Endothelial cell (in vitro differentiated cells): ENCODE results near the gene LRRC32. TPM values are rescaled to one million over a fixed set of nuclear protein-coding genes. Genes with fewer than 3 reads are reported as not detected.

Experiments used
- DNase-seq: peaks from one replicate; pipeline ENCODE4 v3.0.0; 2021; ENCODE audit warnings: low spot score
- H3K27ac Mint-ChIP-seq: one replicate; pipeline ENCODE4 v1.8.0; 2021; ENCODE audit warnings: mixed read lengths, inconsistent platforms; ENCODE audit not compliant: unreplicated experiment
- H3K27me3 Mint-ChIP-seq: one replicate; pipeline ENCODE4 v1.8.0; 2021; ENCODE audit warnings: mild to moderate bottlenecking, moderate library complexity, mixed read lengths, inconsistent platforms; ENCODE audit not compliant: unreplicated experiment
- H3K36me3 Mint-ChIP-seq: one replicate; pipeline ENCODE4 v1.8.0; 2021; ENCODE audit warnings: mild to moderate bottlenecking, low read depth, mixed read lengths, inconsistent platforms; ENCODE audit not compliant: unreplicated experiment
- H3K4me1 Mint-ChIP-seq: one replicate; pipeline ENCODE4 v1.8.0; 2021; ENCODE audit warnings: mild to moderate bottlenecking, mixed read lengths, inconsistent platforms; ENCODE audit not compliant: unreplicated experiment
- H3K4me3 Mint-ChIP-seq: one replicate; pipeline ENCODE4 v1.8.0; 2021; ENCODE audit warnings: mild to moderate bottlenecking, mixed read lengths, inconsistent platforms; ENCODE audit not compliant: unreplicated experiment
- H3K9me3 Mint-ChIP-seq: one replicate; pipeline ENCODE4 v1.8.0; 2021; ENCODE audit warnings: mixed read lengths, inconsistent platforms; ENCODE audit not compliant: unreplicated experiment
- total RNA-seq: library from RNA; stranded (reverse); fragmentation: NEBNext Ultra II Directional; extraction: Animal tissue kit (Norgen Biotek cat#: 25700); gene quantifications from one replicate; pipeline ENCODE4 v1.2.1, GENCODE V29; 2021; ENCODE audit not compliant: unreplicated experiment
- TF ChIP-seq, protein P1 (sequence below): fragments of 200-600 bp; sonication (generic); IDR thresholded peaks from one replicate; pipeline ENCODE4 v1.5.0; 2021; ENCODE audit warnings: antibody characterized with exemption; ENCODE audit not compliant: unreplicated experiment

Gene LRRC32
- total RNA-seq, 1 donor from 2014 or later = 22.0 TPM

GRCh38 chr11:76625472-76626186, 44.9 kb downstream of the LRRC32 start:
- Mint-ChIP-seq H3K27me3 (peaks cover 11% of the 10 kb centered on the region), H3K9me3 (peaks cover 5% of the 10 kb centered on the region), H3K4me3 (peak overlapping the region; percentile 24), H3K36me3 (peaks cover 5% of the 10 kb centered on the region), H3K4me1 (peaks cover 26% of the 10 kb centered on the region), H3K27ac (no peak overlapping the region)
- peak; percentile 1 for DNase-seq
- TF ChIP-seq, protein P1, sequence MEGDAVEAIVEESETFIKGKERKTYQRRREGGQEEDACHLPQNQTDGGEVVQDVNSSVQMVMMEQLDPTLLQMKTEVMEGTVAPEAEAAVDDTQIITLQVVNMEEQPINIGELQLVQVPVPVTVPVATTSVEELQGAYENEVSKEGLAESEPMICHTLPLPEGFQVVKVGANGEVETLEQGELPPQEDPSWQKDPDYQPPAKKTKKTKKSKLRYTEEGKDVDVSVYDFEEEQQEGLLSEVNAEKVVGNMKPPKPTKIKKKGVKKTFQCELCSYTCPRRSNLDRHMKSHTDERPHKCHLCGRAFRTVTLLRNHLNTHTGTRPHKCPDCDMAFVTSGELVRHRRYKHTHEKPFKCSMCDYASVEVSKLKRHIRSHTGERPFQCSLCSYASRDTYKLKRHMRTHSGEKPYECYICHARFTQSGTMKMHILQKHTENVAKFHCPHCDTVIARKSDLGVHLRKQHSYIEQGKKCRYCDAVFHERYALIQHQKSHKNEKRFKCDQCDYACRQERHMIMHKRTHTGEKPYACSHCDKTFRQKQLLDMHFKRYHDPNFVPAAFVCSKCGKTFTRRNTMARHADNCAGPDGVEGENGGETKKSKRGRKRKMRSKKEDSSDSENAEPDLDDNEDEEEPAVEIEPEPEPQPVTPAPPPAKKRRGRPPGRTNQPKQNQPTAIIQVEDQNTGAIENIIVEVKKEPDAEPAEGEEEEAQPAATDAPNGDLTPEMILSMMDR = no peak

DNA sequence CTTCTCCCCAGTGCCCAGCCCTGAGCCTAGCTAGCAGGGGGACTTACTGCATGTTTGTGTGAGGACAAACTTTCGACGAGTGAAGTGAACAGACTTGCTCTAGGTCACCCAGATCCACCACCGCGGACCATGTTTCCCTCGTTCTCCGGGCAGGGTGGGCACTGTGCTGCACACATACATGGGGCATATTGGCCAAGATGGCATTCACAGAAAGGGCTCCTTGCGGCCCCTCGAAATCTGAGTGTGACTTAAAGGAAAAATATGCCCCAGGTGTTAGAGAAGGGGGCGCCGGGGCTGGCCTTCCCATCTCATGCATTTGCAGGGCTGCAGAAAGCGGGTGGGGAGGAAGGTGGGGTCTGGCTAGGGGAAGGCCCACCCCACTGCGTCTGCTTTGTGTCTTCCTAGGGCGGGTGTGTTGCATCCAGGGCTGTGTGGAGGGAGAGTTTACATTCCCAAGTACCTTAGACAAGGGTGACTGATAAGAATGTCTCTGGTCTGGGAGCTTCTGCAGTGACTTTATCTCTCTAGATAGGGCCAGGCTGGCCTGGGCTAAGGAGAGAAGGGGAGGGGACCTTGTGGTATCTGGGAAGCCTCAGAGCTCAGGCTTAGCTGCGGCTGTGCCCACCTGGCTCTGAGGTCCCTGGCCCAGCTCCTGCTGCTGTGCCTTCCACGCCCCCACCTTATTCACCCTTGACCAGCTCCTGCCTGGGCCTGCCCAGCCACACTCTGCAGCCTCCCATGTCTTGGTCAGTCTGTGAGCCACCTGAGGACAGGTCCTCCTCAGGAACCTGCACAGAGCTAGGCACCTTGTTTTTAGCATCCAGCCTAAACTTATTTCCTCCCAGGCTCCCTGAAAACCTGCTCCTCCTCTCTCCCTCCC, 45.8 kb downstream of the LRRC32 start:
- DNase-seq = no peak
- Mint-ChIP-seq H3K4me3 (no peak overlapping the region), H3K36me3 (no peaks in the 10 kb centered on the region), H3K27me3 (peaks cover 11% of the 10 kb centered on the region), H3K4me1 (peaks cover 19% of the 10 kb centered on the region), H3K9me3 (no peaks in the 10 kb centered on the region), H3K27ac (peak overlapping the region; percentile 30)
- TF ChIP-seq, protein P1 = no peak

DNA sequence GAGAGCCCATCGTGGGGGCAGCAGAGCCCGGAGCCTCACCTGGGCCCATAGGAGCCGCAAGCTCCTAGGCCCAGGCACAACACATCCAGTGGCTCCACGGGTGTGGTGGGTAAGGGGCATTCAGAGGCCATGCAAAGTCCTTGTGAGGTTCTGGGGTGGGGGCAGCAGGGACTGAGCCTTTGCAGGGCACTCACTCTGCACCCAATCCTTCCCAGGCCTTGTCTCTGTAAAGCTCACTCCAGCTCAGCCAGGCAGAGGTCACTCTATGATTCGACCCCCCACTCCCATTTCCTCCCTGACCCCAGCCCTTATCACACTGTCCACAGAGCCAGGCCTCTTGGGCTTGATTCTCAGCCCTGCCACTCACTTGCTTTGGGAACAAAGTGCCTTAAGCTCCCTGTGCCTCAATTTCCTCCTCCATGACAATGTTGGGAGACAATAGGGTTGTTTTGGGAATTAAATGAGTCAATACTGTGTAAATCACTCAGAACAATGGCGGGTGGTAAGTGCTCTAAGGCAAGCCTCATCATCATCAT, 46.6 kb downstream of the LRRC32 start:
- DNase-seq = no peak
- TF ChIP-seq, protein P1 = no peak
- Mint-ChIP-seq H3K4me1 (peaks cover 15% of the 10 kb centered on the region), H3K9me3 (no peaks in the 10 kb centered on the region), H3K27me3 (peaks cover 11% of the 10 kb centered on the region), H3K4me3 (no peak overlapping the region), H3K36me3 (no peaks in the 10 kb centered on the region), H3K27ac (peak overlapping the region; percentile 30)

DNA sequence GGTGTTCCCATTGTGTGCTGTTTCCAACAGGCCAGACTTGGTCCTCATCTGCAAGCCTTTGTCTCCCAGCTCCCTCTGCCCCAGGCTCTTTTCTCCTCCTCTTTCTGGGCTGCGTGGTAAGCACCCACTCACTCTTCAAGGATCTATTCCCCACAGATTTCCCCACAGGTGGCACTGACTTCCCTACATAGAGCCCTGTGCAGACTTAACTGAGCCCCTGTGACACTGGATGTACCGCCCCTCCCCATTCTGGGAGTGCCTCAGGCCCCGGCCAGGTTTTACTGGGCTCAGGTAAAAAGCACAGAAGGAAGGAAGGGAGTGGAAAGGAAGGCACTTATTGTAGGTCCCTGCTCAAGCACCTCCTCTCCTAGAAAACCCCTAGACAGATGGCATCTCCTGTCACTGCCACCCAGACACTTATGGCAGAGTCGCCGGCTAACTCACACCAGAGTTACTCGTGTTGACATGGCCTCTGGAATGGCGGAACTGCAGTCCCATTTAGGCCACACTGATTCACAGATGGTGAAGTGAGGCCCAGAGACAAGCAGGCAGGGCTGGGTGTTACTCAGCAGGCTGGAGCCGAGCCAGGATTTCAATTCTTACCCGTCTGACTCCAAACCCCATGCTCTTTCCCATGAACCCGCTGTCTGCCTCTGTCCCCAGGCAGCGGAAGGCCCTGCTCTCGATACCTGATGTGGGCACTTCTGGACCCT, 47.2 kb downstream of the LRRC32 start:
- Mint-ChIP-seq H3K4me1 (peaks cover 15% of the 10 kb centered on the region), H3K27ac (no peak overlapping the region)

More for the DNA sequence above, 47.2 kb downstream of the LRRC32 start:
- TF ChIP-seq, protein P1 = no peak
- DNase-seq = no peak
- H3K27me3 Mint-ChIP-seq = peaks cover 11% of the 10 kb centered on the region
- no peak overlapping the region for H3K4me3 Mint-ChIP-seq
- H3K36me3 Mint-ChIP-seq = no peaks in the 10 kb centered on the region
- no peaks in the 10 kb centered on the region for H3K9me3 Mint-ChIP-seq
